Ureter (tissue), 1 donor: ENCODE data around the gene PRKACG. TPM values are rescaled to one million over a fixed set of nuclear protein-coding genes. Genes with fewer than 3 reads are reported as not detected.
"Not testable (repeated sequence)": the region's sequence is repeated elsewhere in the genome, so short reads cannot be mapped to it uniquely, and the experiment has no call there.

Experiments
- DNase-seq: peaks from one replicate; pipeline ENCODE4 v3.0.0-alpha.2; 2020; ENCODE audit warnings: low spot score
- total RNA-seq: library from RNA; stranded (reverse); gene quantifications from one replicate; pipeline ENCODE4 v1.2.4, GENCODE V29; 2023
- donor health status: DM: yes; HTN: yes; CAD: no.

The PRKACG gene
- total RNA-seq, 1 donor from 2014 or later: not detected

GRCh38 chr9:69027355-69028097 lies 13.6 kb upstream of the PRKACG start:
- DNase-seq: no peak

GRCh38 chr9:69023650-69024049 lies 9.7 kb upstream of the PRKACG start:
- DNase-seq: no peak

GRCh38 chr9:69020301-69021145 lies 6.6 kb upstream of the PRKACG start:
- DNase-seq: no peak

GRCh38 chr9:69019808-69020207 lies 5.9 kb upstream of the PRKACG start:
- no peak for DNase-seq

GRCh38 chr9:69018737-69019136 lies 4.8 kb upstream of the PRKACG start:
- DNase-seq: no peak

- DNase-seq: no peak
Measured at GRCh38 chr9:69016191-69017096, 2.5 kb upstream of the PRKACG start.

GRCh38 chr9:69013382-69013727 lies 558 bp downstream of the PRKACG start:
- no peak for DNase-seq

- no peak for DNase-seq
Measured at GRCh38 chr9:69012696-69013381, 1.1 kb downstream of the PRKACG start.

- DNase-seq: no peak
Measured at GRCh38 chr9:69009708-69010107, 4.2 kb downstream of the PRKACG start.

- DNase-seq: no peak
Measured at GRCh38 chr9:69004836-69005235, 9.1 kb downstream of the PRKACG start.

- no peak for DNase-seq
Measured at GRCh38 chr9:69003051-69003450, 10.9 kb downstream of the PRKACG start.

GRCh38 chr9:69001921-69002320 lies 12.0 kb downstream of the PRKACG start:
- no peak for DNase-seq

GRCh38 chr9:68999393-69000105 lies 14.4 kb downstream of the PRKACG start:
- DNase-seq: peak; percentile 72

- no peak for DNase-seq
Measured at GRCh38 chr9:68998812-68999211, 15.1 kb downstream of the PRKACG start.

- no peak for DNase-seq
Measured at GRCh38 chr9:68998385-68998784, 15.5 kb downstream of the PRKACG start.

- no peak for DNase-seq
Measured at GRCh38 chr9:68997666-68998065, 16.2 kb downstream of the PRKACG start.

GRCh38 chr9:68996462-68996861 lies 17.5 kb downstream of the PRKACG start:
- no peak for DNase-seq

- DNase-seq: no peak
Measured at GRCh38 chr9:68995776-68996175, 18.1 kb downstream of the PRKACG start.

- DNase-seq: no peak
Measured at GRCh38 chr9:68991457-68991856, 22.5 kb downstream of the PRKACG start.

GRCh38 chr9:68986949-68987348 lies 27.0 kb downstream of the PRKACG start:
- not testable (repeated sequence) for DNase-seq
